ENCODE results near the gene EGF.

DNA sequence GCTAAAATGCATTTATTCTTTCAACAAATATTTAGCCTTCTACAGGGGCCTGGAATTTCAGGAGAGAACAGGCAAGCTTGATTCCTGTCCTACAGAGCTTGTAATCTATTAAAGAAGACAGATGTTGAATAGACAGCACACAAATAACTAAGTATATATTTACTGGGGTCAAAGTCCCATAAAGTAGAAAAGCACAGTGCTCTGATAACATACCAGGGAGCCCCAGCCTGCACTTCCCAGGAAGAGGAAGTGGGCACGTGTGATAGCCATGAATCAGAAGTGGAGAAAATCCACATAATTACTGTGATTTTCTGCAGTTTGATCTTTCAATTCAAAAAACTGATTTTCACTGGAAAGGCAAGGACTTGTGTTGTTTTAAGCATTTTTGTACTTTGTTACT, 129.1 kb downstream of the EGF start:
- TF ChIP-seq, protein P1, sequence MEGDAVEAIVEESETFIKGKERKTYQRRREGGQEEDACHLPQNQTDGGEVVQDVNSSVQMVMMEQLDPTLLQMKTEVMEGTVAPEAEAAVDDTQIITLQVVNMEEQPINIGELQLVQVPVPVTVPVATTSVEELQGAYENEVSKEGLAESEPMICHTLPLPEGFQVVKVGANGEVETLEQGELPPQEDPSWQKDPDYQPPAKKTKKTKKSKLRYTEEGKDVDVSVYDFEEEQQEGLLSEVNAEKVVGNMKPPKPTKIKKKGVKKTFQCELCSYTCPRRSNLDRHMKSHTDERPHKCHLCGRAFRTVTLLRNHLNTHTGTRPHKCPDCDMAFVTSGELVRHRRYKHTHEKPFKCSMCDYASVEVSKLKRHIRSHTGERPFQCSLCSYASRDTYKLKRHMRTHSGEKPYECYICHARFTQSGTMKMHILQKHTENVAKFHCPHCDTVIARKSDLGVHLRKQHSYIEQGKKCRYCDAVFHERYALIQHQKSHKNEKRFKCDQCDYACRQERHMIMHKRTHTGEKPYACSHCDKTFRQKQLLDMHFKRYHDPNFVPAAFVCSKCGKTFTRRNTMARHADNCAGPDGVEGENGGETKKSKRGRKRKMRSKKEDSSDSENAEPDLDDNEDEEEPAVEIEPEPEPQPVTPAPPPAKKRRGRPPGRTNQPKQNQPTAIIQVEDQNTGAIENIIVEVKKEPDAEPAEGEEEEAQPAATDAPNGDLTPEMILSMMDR (IDR thresholded peaks at IDR 0.05) = no peak
- TF ChIP-seq POLR2A (IDR thresholded peaks at IDR 0.05) = no peak

All from heart left ventricle (tissue), 13 donors.